ENCODE data around the gene CA5B. TPM values are rescaled to one million over a fixed set of nuclear protein-coding genes. Genes with fewer than 3 reads are reported as not detected.
A peak's percentile ranks its signal among the peaks of the same experiment; 100 is the strongest.
"Not testable (repeated sequence)": the region's sequence is repeated elsewhere in the genome, so short reads cannot be mapped to it uniquely, and the experiment has no call there.

The CA5B gene
- polyA plus RNA-seq, 3 donors: 5.9 to 14.2 (median 8.7) TPM

DNA sequence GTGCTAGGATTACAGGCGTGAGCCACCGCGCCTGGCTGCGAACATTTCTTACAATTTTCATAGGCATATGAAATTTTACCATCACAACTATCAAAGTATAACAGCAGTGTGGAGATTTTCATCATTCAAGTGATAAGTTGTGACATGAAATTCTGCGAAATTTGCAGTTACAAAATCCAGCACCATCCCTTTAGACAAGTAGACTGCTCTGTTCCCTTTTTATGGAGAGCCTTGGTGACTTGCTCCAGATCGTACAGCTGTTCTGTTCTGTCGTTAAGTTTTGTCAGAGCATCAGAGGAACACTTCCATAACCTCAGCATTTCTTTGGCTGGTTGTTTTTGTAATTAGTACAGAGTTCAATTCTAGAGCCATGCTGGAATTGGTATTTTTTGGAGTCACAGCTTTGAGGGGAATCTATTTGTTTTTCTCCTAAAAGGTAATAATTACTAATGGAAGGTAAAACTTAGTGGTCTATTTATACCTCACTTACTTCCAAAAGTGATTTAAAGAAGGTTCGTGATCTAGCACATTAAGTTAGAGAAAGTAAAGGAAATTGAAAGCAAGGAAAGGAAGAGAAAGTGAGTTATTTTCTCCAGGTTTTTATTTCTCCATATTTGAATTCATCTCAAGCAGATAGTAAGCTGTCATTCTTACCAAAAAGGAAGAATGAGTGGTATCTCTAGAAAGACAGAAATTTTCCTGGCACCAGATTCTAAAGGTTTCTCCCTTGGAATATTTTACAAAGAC, 74.3 kb downstream of the CA5B start:
- DNase-seq: no peak

DNA sequence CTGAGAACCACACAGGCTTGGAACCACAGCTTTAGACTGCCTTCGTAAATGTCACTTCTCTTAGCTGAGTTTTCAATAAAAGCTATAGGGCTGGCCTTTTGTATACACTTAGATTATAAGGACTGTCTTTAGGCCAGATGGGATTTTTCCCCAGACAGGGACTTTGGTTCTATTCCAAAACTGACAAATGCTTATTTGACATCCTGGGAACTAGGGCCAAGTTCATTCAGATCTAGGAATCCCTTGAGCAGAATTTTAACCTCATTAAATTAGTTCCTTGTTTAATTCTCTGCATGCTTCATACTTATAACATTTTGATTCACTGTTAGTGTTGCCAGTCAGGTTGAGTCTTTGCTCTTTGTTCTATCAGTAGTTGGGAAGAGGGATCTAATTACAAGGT, 75.3 kb downstream of the CA5B start:
- no peak for DNase-seq

DNA sequence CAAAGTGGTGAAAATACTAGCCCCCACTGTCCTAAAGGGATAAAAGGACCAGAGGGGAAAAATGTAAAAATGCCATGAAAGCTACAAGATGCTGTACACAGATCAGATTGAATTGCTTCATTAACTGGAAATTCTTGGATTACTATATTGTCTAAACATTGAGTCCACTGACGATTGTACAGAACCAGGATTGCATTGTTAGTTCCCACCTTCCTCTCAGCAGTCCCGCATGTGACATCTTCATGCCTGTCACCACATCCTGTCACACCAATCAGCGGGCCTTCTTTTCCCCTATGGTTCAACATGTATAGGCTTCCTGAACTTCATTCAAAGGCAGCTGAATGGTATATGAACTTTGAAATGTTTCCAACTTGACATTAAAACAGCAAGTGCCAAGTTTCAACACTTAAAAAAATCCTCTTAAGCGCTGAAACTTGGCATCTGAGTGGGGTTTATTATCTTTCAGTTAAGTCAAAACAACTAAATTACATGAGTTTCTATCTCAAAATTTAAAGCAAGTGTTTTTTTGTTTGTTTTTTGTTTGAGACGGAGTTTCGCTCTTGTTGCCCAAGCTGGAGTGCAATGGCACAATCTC, 76.8 kb downstream of the CA5B start:
- no peak for DNase-seq

DNA sequence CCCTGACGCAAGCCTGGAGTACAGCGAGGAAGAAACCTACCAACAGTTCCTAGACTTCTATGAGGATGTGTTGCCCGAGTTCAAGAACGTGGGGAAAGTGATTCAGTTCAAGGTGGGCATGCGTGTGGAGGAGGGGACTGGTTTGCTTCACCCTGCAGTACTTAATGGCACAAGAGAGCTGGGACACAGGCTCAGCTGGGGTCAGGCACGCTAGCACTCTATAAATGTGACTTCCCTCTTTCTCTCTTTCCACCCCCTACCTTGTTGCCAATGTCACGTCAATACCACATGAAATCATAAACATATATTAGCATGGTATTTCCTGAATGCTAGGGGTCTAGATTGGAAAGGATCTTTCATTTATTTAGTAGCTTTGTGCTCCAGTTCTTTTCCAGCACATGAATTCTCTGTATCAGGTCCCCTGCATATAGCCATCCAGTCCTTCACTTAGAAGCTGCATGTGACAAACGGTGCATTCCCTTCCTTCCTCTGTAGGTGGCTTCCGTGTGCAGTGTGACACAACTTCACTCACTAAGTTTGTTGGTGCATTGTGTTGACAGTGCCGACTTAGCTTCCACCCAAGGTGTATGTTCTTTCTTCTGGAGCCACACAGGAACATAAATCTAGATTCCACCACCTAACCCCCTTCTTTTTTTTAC, 77.8 kb downstream of the CA5B start:
- peak; percentile 15 for DNase-seq

DNA sequence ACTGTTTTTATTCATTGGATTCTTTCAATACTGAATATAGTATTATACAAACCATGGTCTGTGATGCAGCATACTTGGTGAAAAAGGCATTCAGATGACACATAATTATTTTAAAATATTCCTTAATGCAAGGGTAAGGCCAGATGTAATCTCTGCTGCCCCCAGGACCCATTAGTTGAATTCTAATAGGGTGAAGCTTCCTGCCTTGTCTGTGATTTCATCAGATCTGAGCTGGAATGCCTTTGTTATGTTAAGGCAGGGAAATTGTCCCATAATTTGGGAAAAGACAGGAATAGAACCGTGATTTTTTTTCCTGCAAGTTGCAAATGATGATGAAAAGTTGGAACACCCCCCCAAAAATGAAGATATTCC, 78.4 kb downstream of the CA5B start:
- no peak for DNase-seq

DNA sequence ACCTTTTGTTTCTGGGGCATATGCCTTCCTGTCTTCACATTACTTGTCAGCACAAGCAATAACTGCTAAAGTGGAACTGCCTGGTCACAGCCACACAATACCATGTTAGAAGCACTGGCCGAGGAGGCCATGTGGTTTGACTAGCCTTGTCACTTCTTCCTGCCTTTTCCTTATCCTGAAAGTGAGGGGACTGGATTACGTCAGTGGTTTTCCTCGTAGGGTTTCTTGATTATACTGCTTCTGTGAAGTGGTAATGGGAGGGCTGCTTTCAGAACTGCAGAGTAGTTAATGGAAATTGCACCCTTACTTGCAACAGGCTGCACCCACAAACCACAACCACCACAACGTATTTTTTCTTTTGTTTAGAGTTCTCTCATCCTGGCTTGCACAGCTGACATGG, 78.8 kb downstream of the CA5B start:
- no peak for DNase-seq

DNA sequence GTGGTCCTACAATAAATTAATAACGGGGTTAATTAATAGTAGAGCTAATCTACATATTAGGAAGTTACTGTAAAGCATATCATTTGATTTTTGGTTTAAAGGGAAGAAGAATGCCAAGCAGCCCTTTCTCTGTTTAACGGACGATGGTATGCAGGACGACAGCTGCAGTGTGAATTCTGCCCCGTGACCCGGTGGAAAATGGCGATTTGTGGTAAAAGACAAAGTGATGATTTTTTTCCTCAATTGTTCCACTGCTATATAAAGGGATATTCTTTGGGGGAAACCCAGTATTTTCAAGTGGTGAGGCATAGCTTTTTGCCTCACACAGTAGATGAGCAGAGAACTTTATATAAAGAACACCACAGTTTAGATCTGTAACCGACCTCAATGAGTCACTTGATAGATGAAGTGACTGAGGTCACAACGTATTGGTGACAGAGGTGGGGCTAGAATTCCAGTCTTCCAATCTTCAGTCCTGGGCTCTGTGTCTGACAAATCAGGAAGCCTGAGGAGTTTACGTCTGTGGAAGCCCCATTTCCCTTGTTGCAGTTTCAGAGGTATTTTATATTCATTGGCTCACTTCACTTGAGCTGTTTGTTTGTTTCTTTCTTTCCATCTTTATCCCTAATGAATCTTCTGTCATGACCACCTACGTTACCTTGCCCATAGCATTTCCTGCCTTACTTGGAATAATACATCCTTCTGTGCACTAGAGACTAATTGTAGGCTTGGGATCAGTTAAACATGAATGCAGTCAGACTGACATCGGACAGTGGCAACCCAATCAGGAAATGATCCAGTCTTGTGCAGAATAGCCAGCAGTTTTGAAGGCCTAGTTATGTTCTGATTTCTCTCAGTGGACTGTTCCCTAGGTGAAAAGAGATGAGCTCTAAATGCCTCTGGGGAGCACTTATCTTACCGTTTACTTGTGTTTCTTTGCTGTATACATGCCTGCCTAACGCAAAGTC, 82.3 kb downstream of the CA5B start:
- DNase-seq: no peak

DNA sequence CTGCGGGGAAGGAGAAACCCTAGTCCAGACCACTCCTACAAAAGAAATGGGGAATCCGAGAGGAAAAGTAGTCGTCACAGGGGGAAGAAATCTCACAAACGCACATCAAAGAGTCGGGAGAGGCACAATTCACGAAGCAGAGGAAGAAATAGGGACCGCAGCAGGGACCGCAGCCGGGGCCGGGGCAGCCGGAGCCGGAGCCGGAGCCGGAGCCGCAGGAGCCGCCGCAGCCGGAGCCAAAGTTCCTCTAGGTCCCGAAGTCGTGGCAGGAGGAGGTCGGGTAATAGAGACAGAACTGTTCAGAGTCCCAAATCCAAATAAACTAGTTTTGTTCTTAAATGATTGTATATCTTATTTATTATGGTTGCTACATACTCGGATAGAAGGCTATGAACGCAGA, 84.9 kb downstream of the CA5B start:
- no peak for DNase-seq

DNA sequence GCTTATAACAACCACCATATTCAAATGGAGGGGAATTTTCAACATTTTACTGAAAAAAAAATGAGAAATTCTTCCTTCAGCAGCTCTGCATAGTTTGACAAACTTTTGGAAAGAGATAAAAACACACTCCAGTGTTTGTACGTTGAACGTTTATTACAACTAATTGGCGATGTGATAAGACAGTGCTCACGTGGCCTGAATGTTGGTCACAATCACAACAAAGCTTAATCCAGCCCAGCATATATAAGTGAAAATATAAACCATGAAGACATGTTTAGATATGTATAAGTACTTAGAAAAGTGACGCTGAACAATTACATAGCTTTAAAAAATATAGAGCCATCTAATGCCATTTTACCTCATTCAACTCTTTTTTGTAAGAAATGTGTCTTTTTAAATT, 87.9 kb downstream of the CA5B start:
- no peak for DNase-seq

DNA sequence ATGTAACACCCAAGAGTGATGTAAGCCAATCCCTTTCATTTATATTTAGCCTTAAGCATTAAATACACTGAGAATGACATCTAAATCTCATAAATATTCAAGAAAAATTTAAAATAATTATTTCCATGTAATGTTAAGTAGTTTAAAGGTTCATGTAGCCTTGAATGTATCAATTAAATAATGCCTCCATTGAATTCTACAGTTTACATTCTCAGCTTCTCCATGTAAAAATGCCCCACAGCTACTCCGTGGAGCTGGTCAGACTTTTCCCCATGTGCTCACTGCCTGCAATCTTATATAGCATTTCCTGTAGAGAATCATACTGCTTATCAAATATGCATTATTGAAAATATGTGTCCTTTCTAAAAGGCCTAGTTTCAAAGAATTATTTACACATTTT, 91.1 kb downstream of the CA5B start:
- no peak for DNase-seq

DNA sequence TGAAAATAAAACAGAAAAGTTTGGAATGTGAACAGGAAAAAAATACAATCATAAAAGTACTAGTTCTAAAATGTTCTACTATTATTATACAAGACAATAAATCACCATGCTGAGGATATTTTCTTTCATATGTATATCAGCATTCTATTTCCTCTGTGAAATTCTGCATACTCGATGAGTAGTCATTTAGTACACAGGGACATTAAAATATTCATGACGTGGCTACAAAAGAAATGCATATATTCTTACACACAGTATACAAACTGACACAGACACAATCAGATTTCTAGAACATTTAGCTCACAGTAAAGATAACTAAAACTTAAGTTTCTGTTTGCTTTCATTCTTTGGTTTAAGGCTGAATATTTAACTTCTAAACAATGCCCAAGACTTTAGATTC, 93.3 kb downstream of the CA5B start:
- not testable (repeated sequence) for DNase-seq

DNA sequence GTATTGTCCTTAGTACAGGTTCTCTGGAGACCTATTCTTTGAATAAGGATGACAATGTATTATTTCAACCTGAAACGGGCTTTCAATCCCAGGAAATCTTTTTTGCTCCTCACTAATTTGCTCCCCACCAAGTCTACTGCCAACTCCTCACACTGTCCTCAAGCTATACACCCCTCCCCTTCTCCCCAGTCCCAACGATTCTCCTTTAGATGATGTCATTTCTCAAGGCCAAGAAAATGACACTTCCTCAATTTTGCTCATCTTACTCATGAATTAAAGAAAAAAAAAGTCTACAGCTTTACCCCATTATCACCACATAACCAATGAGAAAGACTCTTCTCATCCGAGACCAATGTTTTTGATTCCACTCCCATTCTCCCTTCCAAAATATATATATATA, 96.0 kb downstream of the CA5B start:
- no peak for DNase-seq

DNA sequence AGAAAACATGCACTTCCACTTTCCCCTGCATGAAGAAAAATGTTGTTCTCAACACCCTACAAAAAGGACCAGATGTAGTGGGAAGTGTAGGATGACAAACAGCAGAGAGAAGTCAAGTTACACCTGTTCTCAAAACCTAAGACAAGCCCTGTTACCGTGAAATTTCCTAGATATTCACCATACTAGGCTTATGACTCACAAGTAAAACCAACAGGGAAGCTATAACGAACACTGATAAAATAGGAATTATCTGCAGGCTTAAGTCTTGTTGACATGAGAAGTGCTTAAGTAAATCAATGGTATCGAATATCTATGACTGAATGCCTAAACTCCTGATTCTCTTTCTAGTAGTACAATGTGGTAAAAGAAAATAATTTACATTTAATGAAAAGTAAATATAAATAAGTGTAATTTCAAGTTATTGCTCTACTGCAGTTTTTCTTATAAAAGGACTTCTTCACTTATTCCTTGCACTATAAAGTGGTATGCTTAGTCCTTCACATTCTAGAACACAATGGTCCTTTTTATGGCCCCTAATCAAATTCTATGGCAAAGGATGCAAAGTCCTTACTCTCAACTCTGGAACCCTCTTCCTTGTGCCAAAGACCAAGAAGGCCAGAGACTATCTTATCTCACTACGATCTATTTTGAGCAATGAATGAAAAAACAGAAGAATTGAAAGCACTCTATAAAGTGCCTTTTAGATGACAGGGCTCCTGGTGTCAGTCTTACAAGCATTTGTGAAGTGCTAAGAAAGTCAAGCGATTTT, 96.9 kb downstream of the CA5B start:
- no peak for DNase-seq

Other genes starting within 250 kb of the CA5B start
- gene PIR, start 244.9 kb upstream of the CA5B start, polyA plus RNA-seq (ENCODE audit: insufficient read length in 3 of 3): 1 to 10 TPM; 4.2 to 5.1 (median 4.6) TPM
- gene BMX, start 237.5 kb upstream of the CA5B start, polyA plus RNA-seq (ENCODE audit: insufficient read length in 3 of 3): under 1 TPM; 0.21 to 0.80 (median 0.34) TPM
- 10 to 100 TPM; 51.2 to 58.0 (median 51.7) TPM for gene ACE2, start 137.3 kb upstream of the CA5B start, polyA plus RNA-seq (ENCODE audit: insufficient read length in 3 of 3)
- gene CLTRN, start 73.5 kb upstream of the CA5B start, polyA plus RNA-seq (ENCODE audit: insufficient read length in 3 of 3): 10 to 100 TPM; 18.8 to 20.8 (median 20.8) TPM
- gene ZRSR2, start 52.2 kb downstream of the CA5B start, polyA plus RNA-seq (ENCODE audit: insufficient read length in 3 of 3): 10 to 100 TPM; 15.4 to 22.6 (median 16.5) TPM
- 10 to 100 TPM; 45.2 to 49.5 (median 48.5) TPM for gene AP1S2, start 116.5 kb downstream of the CA5B start, polyA plus RNA-seq (ENCODE audit: insufficient read length in 3 of 3)

Data from renal pelvis (tissue), 4 donors.